ENCODE data around the gene WEE1. TPM values are rescaled to one million over a fixed set of nuclear protein-coding genes. Genes with fewer than 3 reads are reported as not detected.

Gene WEE1
- 10 to 100 TPM; 45.2 to 49.2 TPM for total RNA-seq

DNA sequence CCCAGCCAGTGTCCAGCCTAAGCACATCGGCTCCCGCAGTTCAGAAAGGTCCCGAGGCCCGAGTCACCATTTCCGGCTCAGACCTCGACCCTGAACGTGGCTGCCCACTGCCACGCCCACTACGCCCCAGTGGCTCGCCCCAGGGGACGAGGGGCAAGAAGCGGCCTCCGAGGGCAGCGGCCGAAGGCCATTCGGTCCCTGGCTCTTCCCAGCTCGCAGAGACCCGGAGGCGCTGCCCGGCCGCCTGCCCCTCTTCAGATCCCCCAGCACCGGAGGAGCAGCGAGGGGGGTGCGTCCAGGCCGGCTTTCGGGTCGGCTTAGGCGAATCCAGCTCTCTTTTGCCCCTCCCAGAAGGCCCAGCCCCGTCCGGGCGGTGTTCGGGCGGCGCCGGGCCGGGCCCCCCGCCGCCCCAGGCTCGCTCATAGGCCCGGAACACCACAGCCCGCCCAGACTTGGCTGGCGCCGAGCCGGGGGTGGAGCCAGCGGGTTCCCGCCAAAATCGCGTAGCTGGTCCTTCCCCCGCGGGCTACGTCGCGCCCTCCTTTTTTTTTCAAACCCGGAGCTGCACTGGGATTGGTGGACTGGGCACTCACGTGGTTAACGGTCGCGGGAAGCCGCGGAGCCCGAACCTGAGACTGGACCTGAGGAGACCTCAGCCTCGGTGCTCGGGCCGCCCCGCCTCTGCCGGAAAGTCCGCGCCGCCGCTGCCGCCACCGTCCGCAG is at the start of gene WEE1:
Gene WEE1 (plus strand): TSS at position 619 of the 723 bp plus-strand sequence. CDS start 264 bp downstream, outside the sequence.
- no peaks in the 10 kb centered on the region for H3K9me3 Mint-ChIP-seq
- H3K27me3 Mint-ChIP-seq, result peaks cover 8% of the 10 kb centered on the region
- H3K27ac Mint-ChIP-seq, result peak within 1 kb of the TSS; percentile 81
- peak; percentile 96 for ATAC-seq
- CTCF ChIA-PET, result interaction anchor here (1.0 to 3.7 kb wide), 7 partner anchors 12 to 399 kb away, joined by 3 to 22 read pairs (median 4); no protein-coding TSS in a partner anchor
- DNase-seq, result peak; percentile 98
- H3K36me3 Mint-ChIP-seq (ENCODE audit: low read depth), result peaks cover 38% of the 10 kb centered on the region
- peaks cover 18% of the 10 kb centered on the region for H3K4me1 Mint-ChIP-seq (ENCODE audit: low read depth)
- H3K4me3 Mint-ChIP-seq, result peak within 1 kb of the TSS; percentile 83
- TF ChIP-seq, protein P1, sequence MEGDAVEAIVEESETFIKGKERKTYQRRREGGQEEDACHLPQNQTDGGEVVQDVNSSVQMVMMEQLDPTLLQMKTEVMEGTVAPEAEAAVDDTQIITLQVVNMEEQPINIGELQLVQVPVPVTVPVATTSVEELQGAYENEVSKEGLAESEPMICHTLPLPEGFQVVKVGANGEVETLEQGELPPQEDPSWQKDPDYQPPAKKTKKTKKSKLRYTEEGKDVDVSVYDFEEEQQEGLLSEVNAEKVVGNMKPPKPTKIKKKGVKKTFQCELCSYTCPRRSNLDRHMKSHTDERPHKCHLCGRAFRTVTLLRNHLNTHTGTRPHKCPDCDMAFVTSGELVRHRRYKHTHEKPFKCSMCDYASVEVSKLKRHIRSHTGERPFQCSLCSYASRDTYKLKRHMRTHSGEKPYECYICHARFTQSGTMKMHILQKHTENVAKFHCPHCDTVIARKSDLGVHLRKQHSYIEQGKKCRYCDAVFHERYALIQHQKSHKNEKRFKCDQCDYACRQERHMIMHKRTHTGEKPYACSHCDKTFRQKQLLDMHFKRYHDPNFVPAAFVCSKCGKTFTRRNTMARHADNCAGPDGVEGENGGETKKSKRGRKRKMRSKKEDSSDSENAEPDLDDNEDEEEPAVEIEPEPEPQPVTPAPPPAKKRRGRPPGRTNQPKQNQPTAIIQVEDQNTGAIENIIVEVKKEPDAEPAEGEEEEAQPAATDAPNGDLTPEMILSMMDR (IDR thresholded peaks at IDR 0.05), result no peak
- intact Hi-C loops (cut with micrococcal nuclease), result no loop called here
- POLR2A ChIA-PET, result interaction anchor here (0.8 to 4.7 kb wide), 16 partner anchors 11 to 199 kb away, joined by 3 to 31 read pairs (median 4); partner anchors contain the start of genes IPO7 and ZNF143

- ATAC-seq (no peak), DNase-seq (no peak)
- Mint-ChIP-seq H3K36me3 (ENCODE audit: low read depth) (peaks cover 28% of the 10 kb centered on the region), H3K9me3 (no peaks in the 10 kb centered on the region), H3K27ac (no peak overlapping the region), H3K4me1 (ENCODE audit: low read depth) (no peaks in the 10 kb centered on the region), H3K27me3 (no peaks in the 10 kb centered on the region), H3K4me3 (no peak overlapping the region)
- TF ChIP-seq, protein P1 (IDR thresholded peaks at IDR 0.05), result no peak
- intact Hi-C loops (cut with micrococcal nuclease), result no loop called here
- POLR2A ChIA-PET, result interaction anchor here (0.6 kb wide), 1 partner anchor 396 kb away, joined by 3 read pairs; no protein-coding TSS in a partner anchor
- CTCF ChIA-PET, result interaction anchor here (0.7 to 3.0 kb wide), 3 partner anchors 10 to 16 kb away, joined by 3 to 22 read pairs (median 3); no protein-coding TSS in a partner anchor
Measured at GRCh38 chr11:9524001-9524400, 49.5 kb upstream of the WEE1 start.

GRCh38 chr11:9525116-9525515 is 48.4 kb upstream of the WEE1 start:
- ChIA-PET POLR2A (interaction anchor here (0.7 kb wide), 1 partner anchor 18 kb away, joined by 3 read pairs; no protein-coding TSS in a partner anchor), CTCF (interaction anchor here (1.6 to 3.0 kb wide), 3 partner anchors 8 to 19 kb away, joined by 3 to 22 read pairs (median 8); no protein-coding TSS in a partner anchor)
- H3K36me3 Mint-ChIP-seq (ENCODE audit: low read depth), result peaks cover 25% of the 10 kb centered on the region
- H3K27me3 Mint-ChIP-seq, result no peaks in the 10 kb centered on the region
- no peak for ATAC-seq
- no peak overlapping the region for H3K4me3 Mint-ChIP-seq
- DNase-seq, result no peak
- intact Hi-C loops (cut with micrococcal nuclease), result no loop called here
- TF ChIP-seq, protein P1 (IDR thresholded peaks at IDR 0.05), result no peak
- no peaks in the 10 kb centered on the region for H3K9me3 Mint-ChIP-seq
- no peak overlapping the region for H3K27ac Mint-ChIP-seq
- no peaks in the 10 kb centered on the region for H3K4me1 Mint-ChIP-seq (ENCODE audit: low read depth)

- CTCF ChIA-PET, result interaction anchor here (0.6 to 3.4 kb wide), 2 partner anchors 21 kb away, joined by 3 to 18 read pairs; no protein-coding TSS in a partner anchor
- Mint-ChIP-seq H3K9me3 (no peaks in the 10 kb centered on the region), H3K4me3 (no peak overlapping the region), H3K4me1 (ENCODE audit: low read depth) (no peaks in the 10 kb centered on the region), H3K27me3 (no peaks in the 10 kb centered on the region), H3K27ac (no peak overlapping the region), H3K36me3 (ENCODE audit: low read depth) (peaks cover 20% of the 10 kb centered on the region)
- POLR2A ChIA-PET, result no interaction called here
- no peak for ATAC-seq
- intact Hi-C loops (cut with micrococcal nuclease), result no loop called here
- TF ChIP-seq, protein P1 (IDR thresholded peaks at IDR 0.05), result no peak
- no peak for DNase-seq
Measured at GRCh38 chr11:9527481-9528135, 45.9 kb upstream of the WEE1 start.

Measured in activated CD8-positive, alpha-beta T cell treated with anti-CD3 and anti-CD28 coated beads for 36 hours (primary cell).